Measurements from ENCODE around the gene CFL2. TPM values are rescaled to one million over a fixed set of nuclear protein-coding genes. Genes with fewer than 3 reads are reported as not detected.

Gene CFL2

GRCh38 chr14:34667007-34667406 lies 47.4 kb downstream of the CFL2 start:
- H3K9me3 ChIP-seq (replicated peaks; ENCODE audit: low read length): no peaks in the 10 kb centered on the region
- H3K4me3 ChIP-seq (ENCODE audit: low read length): no peak overlapping the region
- H3K27me3 ChIP-seq (ENCODE audit: control insufficient read depth, insufficient read depth, low read length): no peaks in the 10 kb centered on the region
- H3K36me3 ChIP-seq (ENCODE audit: insufficient read depth, low read length): no peaks in the 10 kb centered on the region
- H3K4me2 ChIP-seq (ENCODE audit: low read length): no peak overlapping the region
- no peak overlapping the region for H3K9ac ChIP-seq (ENCODE audit: low read depth, low read length)
- peaks cover 23% of the 10 kb centered on the region for H3K4me1 ChIP-seq (ENCODE audit: control insufficient read depth, insufficient read depth, low read length)

- H3K27me3 ChIP-seq (ENCODE audit: control insufficient read depth, insufficient read depth, low read length): no peaks in the 10 kb centered on the region
- no peak overlapping the region for H3K4me3 ChIP-seq (ENCODE audit: low read length)
- H3K9me3 ChIP-seq (replicated peaks; ENCODE audit: low read length): no peaks in the 10 kb centered on the region
- peak overlapping the region; percentile 49 for H3K9ac ChIP-seq (ENCODE audit: low read depth, low read length)
- H3K4me1 ChIP-seq (ENCODE audit: control insufficient read depth, insufficient read depth, low read length): peaks cover 23% of the 10 kb centered on the region
- H3K36me3 ChIP-seq (ENCODE audit: insufficient read depth, low read length): no peaks in the 10 kb centered on the region
- H3K4me2 ChIP-seq (ENCODE audit: low read length): peak overlapping the region; percentile 59
These were observed 48.5 kb downstream of the CFL2 start for GRCh38 chr14:34665785-34666435.

- Histone ChIP-seq H3K36me3 (ENCODE audit: insufficient read depth, low read length) (no peaks in the 10 kb centered on the region), H3K4me3 (ENCODE audit: low read length) (no peak overlapping the region), H3K9me3 (replicated peaks; ENCODE audit: low read length) (no peaks in the 10 kb centered on the region), H3K9ac (ENCODE audit: low read depth, low read length) (no peak overlapping the region), H3K4me2 (ENCODE audit: low read length) (no peak overlapping the region), H3K27me3 (ENCODE audit: control insufficient read depth, insufficient read depth, low read length) (no peaks in the 10 kb centered on the region), H3K4me1 (ENCODE audit: control insufficient read depth, insufficient read depth, low read length) (peaks cover 17% of the 10 kb centered on the region)
These were observed 51.8 kb downstream of the CFL2 start for GRCh38 chr14:34662561-34663088.

GRCh38 chr14:34660796-34661195 lies 53.6 kb downstream of the CFL2 start:
- Histone ChIP-seq H3K9ac (ENCODE audit: low read depth, low read length) (no peak overlapping the region), H3K36me3 (ENCODE audit: insufficient read depth, low read length) (no peaks in the 10 kb centered on the region), H3K4me2 (ENCODE audit: low read length) (no peak overlapping the region), H3K4me1 (ENCODE audit: control insufficient read depth, insufficient read depth, low read length) (peaks cover 5% of the 10 kb centered on the region), H3K4me3 (ENCODE audit: low read length) (no peak overlapping the region), H3K27me3 (ENCODE audit: control insufficient read depth, insufficient read depth, low read length) (no peaks in the 10 kb centered on the region), H3K9me3 (replicated peaks; ENCODE audit: low read length) (no peaks in the 10 kb centered on the region)

Small RNA genes within 50 kb of the gene (small RNA-seq; reads per million reads assigned to genes)
- not detected for gene RNU6-1261P

All from skeletal muscle satellite cell (primary cell).